ENCODE measurements around the gene TUBB4A.

TUBB4A gene

GRCh38 chr19:6524311-6524710 is 22.2 kb upstream of the TUBB4A start:
- no peak for TF ChIP-seq EP300 (IDR thresholded peaks at IDR 0.05; ENCODE audit: borderline replicate concordance)
- no peak for TF ChIP-seq TCF12 (IDR thresholded peaks at IDR 0.05; ENCODE audit: low read depth)
- no peak for TF ChIP-seq TAF1 (IDR thresholded peaks at IDR 0.05; ENCODE audit: low read depth)
- TF ChIP-seq YY1 (IDR thresholded peaks at IDR 0.05; ENCODE audit: low read depth): no peak
- no peak for TF ChIP-seq CREB1 (IDR thresholded peaks at IDR 0.05; ENCODE audit: low read depth)
- TF ChIP-seq RAD21 (IDR thresholded peaks at IDR 0.05; ENCODE audit: low read depth): no peak
- no peak for TF ChIP-seq EGR1 (IDR thresholded peaks at IDR 0.05)
- no peak for TF ChIP-seq ZBTB7A (IDR thresholded peaks at IDR 0.05; ENCODE audit: low read depth)
- no peak for TF ChIP-seq TEAD4 (IDR thresholded peaks at IDR 0.05)
- TF ChIP-seq CEBPB (IDR thresholded peaks at IDR 0.05): no peak
- no peak for TF ChIP-seq NFIC (IDR thresholded peaks at IDR 0.05)
- no peak for TF ChIP-seq USF1 (IDR thresholded peaks at IDR 0.05)
- no peak for TF ChIP-seq MAX (IDR thresholded peaks at IDR 0.05)
- TF ChIP-seq FOXM1 (IDR thresholded peaks at IDR 0.05; ENCODE audit: borderline replicate concordance, low read depth): no peak

GRCh38 chr19:6522712-6523111 is 20.6 kb upstream of the TUBB4A start:
- no peak for TF ChIP-seq CEBPB (IDR thresholded peaks at IDR 0.05)
- TF ChIP-seq RAD21 (IDR thresholded peaks at IDR 0.05; ENCODE audit: low read depth): no peak
- TF ChIP-seq CREB1 (IDR thresholded peaks at IDR 0.05; ENCODE audit: low read depth): no peak
- TF ChIP-seq EGR1 (IDR thresholded peaks at IDR 0.05): no peak
- no peak for TF ChIP-seq YY1 (IDR thresholded peaks at IDR 0.05; ENCODE audit: low read depth)
- no peak for TF ChIP-seq MAX (IDR thresholded peaks at IDR 0.05)
- TF ChIP-seq ZBTB7A (IDR thresholded peaks at IDR 0.05; ENCODE audit: low read depth): no peak
- no peak for TF ChIP-seq EP300 (IDR thresholded peaks at IDR 0.05; ENCODE audit: borderline replicate concordance)
- no peak for TF ChIP-seq FOXM1 (IDR thresholded peaks at IDR 0.05; ENCODE audit: borderline replicate concordance, low read depth)
- no peak for TF ChIP-seq TAF1 (IDR thresholded peaks at IDR 0.05; ENCODE audit: low read depth)
- TF ChIP-seq TCF12 (IDR thresholded peaks at IDR 0.05; ENCODE audit: low read depth): no peak
- TF ChIP-seq NFIC (IDR thresholded peaks at IDR 0.05): no peak
- no peak for TF ChIP-seq USF1 (IDR thresholded peaks at IDR 0.05)
- TF ChIP-seq TEAD4 (IDR thresholded peaks at IDR 0.05): no peak
- TF ChIP-seq REST (IDR thresholded peaks at IDR 0.05; ENCODE audit: low read depth): no peak

GRCh38 chr19:6521718-6522646 is 19.9 kb upstream of the TUBB4A start:
- TF ChIP-seq YY1 (IDR thresholded peaks at IDR 0.05; ENCODE audit: low read depth) (no peak), TEAD4 (IDR thresholded peaks at IDR 0.05) (no peak), CREB1 (IDR thresholded peaks at IDR 0.05; ENCODE audit: low read depth) (no peak), EP300 (IDR thresholded peaks at IDR 0.05; ENCODE audit: borderline replicate concordance) (no peak), TAF1 (IDR thresholded peaks at IDR 0.05; ENCODE audit: low read depth) (no peak), RAD21 (IDR thresholded peaks at IDR 0.05; ENCODE audit: low read depth) (no peak), ZBTB7A (IDR thresholded peaks at IDR 0.05; ENCODE audit: low read depth) (no peak), CEBPB (IDR thresholded peaks at IDR 0.05) (no peak), REST (IDR thresholded peaks at IDR 0.05; ENCODE audit: low read depth) (no peak), EGR1 (IDR thresholded peaks at IDR 0.05) (no peak)

GRCh38 chr19:6519289-6519688 is 17.2 kb upstream of the TUBB4A start:
- TF ChIP-seq NFIC (IDR thresholded peaks at IDR 0.05) (no peak), TEAD4 (IDR thresholded peaks at IDR 0.05) (no peak), YY1 (IDR thresholded peaks at IDR 0.05; ENCODE audit: low read depth) (no peak), FOXM1 (IDR thresholded peaks at IDR 0.05; ENCODE audit: borderline replicate concordance, low read depth) (no peak), TAF1 (IDR thresholded peaks at IDR 0.05; ENCODE audit: low read depth) (no peak), EP300 (IDR thresholded peaks at IDR 0.05; ENCODE audit: borderline replicate concordance) (no peak), CREB1 (IDR thresholded peaks at IDR 0.05; ENCODE audit: low read depth) (no peak), EGR1 (IDR thresholded peaks at IDR 0.05) (no peak), TCF12 (IDR thresholded peaks at IDR 0.05; ENCODE audit: low read depth) (no peak), REST (IDR thresholded peaks at IDR 0.05; ENCODE audit: low read depth) (no peak), ZBTB7A (IDR thresholded peaks at IDR 0.05; ENCODE audit: low read depth) (no peak), MAX (IDR thresholded peaks at IDR 0.05) (no peak), RAD21 (IDR thresholded peaks at IDR 0.05; ENCODE audit: low read depth) (no peak), CEBPB (IDR thresholded peaks at IDR 0.05) (no peak)
